Measurements from ENCODE around the gene RTN4R. TPM values are rescaled to one million over a fixed set of nuclear protein-coding genes. Genes with fewer than 3 reads are reported as not detected.
A peak's percentile ranks its signal among the peaks of the same experiment; 100 is the strongest.

The RTN4R gene
- total and polyA plus RNA-seq, 2 of the 4 experiments (the other 2 are of a cell fraction): 0.18 to 0.94 TPM

DNA sequence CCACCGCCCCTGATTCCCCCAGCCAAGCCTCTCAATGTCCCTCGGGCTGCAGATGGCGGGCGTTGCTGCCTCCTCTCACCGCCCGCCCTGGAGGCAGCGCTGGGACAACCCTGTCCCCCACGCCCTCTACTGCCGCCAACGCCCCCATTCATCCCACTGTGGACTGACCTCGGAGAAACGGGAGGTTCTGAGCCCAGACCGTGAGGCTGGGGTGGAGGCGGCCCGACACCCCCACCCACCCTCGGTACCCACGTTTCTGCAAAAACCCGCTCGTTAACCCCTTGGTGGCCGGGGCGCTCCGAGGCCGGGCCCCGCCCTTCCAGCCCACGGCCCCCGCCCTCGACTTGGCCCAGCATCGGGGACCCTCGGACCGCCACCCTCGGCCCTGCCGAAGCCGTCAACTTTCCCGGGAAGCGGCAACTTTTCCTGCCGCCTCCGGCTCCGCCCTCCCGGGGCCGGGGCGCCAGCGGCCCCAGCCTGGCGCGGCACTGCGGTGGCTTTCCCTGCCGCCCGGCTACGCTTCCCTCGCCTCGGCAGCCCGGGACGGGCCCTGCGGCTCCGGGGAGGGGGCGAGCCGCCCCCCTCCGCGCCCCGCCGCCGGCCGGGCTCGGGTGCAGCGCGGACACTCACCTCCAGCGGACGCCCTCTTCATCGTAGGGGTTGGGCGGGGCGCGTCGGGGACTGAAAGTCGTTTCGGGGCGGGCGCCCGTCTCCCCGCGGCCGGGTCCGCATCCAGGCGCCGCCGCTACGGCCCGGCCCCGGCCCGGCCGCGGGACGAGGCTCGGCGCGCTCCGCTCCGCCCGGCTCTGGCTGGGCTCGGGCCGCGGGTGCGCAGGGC lies 458 bp downstream of the RTN4R start:
- CTCF ChIA-PET: no interaction called here
- in situ Hi-C loops (cut with MboI; ENCODE audit: low sequenced_read_pairs) (no loop called here), dilution Hi-C loops (cut with HindIII; ENCODE audit: low sequenced_read_pairs, unreplicated experiment) (no loop called here), intact Hi-C loops (cut with micrococcal nuclease) (loop anchor here (2.0 to 5.0 kb wide), 2 partner anchors 90 to 111 kb away; no protein-coding TSS in a partner anchor)
- Histone ChIP-seq H3K23ac (ENCODE audit: low read depth, low read length) (no peak overlapping the region), H3K4me2 (ENCODE audit: low read depth, low read length) (peak overlapping the region; percentile 39), H3K56ac (ENCODE audit: extremely low read depth, insufficient read depth, low read length) (no peak overlapping the region), H4K5ac (ENCODE audit: low read depth, low read length) (no peak overlapping the region), H2AK9ac (replicated peaks; ENCODE audit: low read depth, low read length, poor library complexity) (no peak overlapping the region), H3K9me3 (ENCODE audit: control insufficient read depth, insufficient read depth, low read length) (no peaks in the 10 kb centered on the region), H3K9me1 (ENCODE audit: insufficient read depth, low read length) (no peaks in the 10 kb centered on the region), H3K4me3 (ENCODE audit: insufficient read depth, low read depth, low read length) (peak overlapping the region; percentile 20), H3K18ac (ENCODE audit: low read depth, low read length) (no peak overlapping the region), H3K79me1 (ENCODE audit: low read depth in 1 of 2, low read length in 2 of 2) (no peaks in the 10 kb centered on the region), H2AK5ac (ENCODE audit: low read depth, low read length) (no peak overlapping the region), H3K36me3 (ENCODE audit: control insufficient read depth, insufficient read depth, low read length) (no peaks in the 10 kb centered on the region), H2BK5ac (ENCODE audit: low read depth, low read length, poor library complexity, severe bottlenecking) (no peak overlapping the region), H3K27ac (ENCODE audit: insufficient read depth, low read length) (no peak overlapping the region), H2BK120ac (ENCODE audit: low read depth, low read length) (no peak overlapping the region), H3K9ac (ENCODE audit: low read depth, low read length) (no peak overlapping the region), H3K14ac (replicated peaks; ENCODE audit: low read depth, low read length) (no peak overlapping the region), H3K27me3 (ENCODE audit: control insufficient read depth, insufficient read depth, low read length) (peaks cover 27% of the 10 kb centered on the region), H3K4me1 (ENCODE audit: control insufficient read depth, insufficient read depth, low read length) (no peaks in the 10 kb centered on the region), H2BK15ac (ENCODE audit: low read depth, low read length) (no peak overlapping the region), H4K8ac (ENCODE audit: low read depth in 2 of 2, low read length in 2 of 2) (no peak overlapping the region), H4K91ac (ENCODE audit: insufficient read depth, low read depth, low read length) (no peak overlapping the region), H2BK20ac (ENCODE audit: low read depth, low read length) (no peak overlapping the region), H3K4ac (ENCODE audit: low read depth, low read length) (no peak overlapping the region), H2AFZ (replicated peaks; ENCODE audit: low read length, poor library complexity) (peak overlapping the region; percentile 72), H4K20me1 (ENCODE audit: insufficient read depth, low read length) (no peaks in the 10 kb centered on the region; the same call in none of the 2 replicates)
- POLR2A ChIA-PET (ENCODE audit: unreplicated experiment): no interaction called here
- WGBS, 2 experiments (ENCODE audit: extremely low coverage in 2 of 2, insufficient read length in 1 of 2): 2% methylated on average over 31 of the region's 101 CpGs; no CpG with 5 or more reads in 1 of the 2 experiments
- no peak for ATAC-seq (ENCODE audit: low read depth)
- no TSS peak for BruUV-seq (replicated peaks)
- no peak for DNase-seq
- TF ChIP-seq, protein P1, sequence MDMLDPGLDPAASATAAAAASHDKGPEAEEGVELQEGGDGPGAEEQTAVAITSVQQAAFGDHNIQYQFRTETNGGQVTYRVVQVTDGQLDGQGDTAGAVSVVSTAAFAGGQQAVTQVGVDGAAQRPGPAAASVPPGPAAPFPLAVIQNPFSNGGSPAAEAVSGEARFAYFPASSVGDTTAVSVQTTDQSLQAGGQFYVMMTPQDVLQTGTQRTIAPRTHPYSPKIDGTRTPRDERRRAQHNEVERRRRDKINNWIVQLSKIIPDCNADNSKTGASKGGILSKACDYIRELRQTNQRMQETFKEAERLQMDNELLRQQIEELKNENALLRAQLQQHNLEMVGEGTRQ (IDR thresholded peaks at IDR 0.05; ENCODE audit: low read depth, low read length): no peak
- TF ChIP-seq BHLHE40 (IDR thresholded peaks at IDR 0.05; ENCODE audit: low read depth, low read length) (no peak), CEBPB (IDR thresholded peaks at IDR 0.05; ENCODE audit: low read depth, low read length) (no peak), RCOR1 (IDR thresholded peaks at IDR 0.05; ENCODE audit: insufficient replicate concordance, low read length) (no peak), NFE2L2 (IDR thresholded peaks at IDR 0.05; ENCODE audit: low read depth, low read length) (no peak), FOS (IDR thresholded peaks at IDR 0.05; ENCODE audit: low read depth, low read length) (no peak), MXI1 (IDR thresholded peaks at IDR 0.05; ENCODE audit: borderline replicate concordance, low read depth, low read length) (no peak), RAD21 (IDR thresholded peaks at IDR 0.05; ENCODE audit: low read length) (no peak), RFX5 (IDR thresholded peaks at IDR 0.05; ENCODE audit: low read depth, low read length) (no peak), POLR2A (IDR thresholded peaks at IDR 0.05; ENCODE audit: low read depth, low read length) (no peak), MAFK (IDR thresholded peaks at IDR 0.05; ENCODE audit: low read depth, low read length) (no peak), MAZ (IDR thresholded peaks at IDR 0.05; ENCODE audit: borderline replicate concordance, low read depth, low read length) (no peak), SMC3 (IDR thresholded peaks at IDR 0.05; ENCODE audit: low read depth, low read length) (no peak), CHD1 (IDR thresholded peaks at IDR 0.05; ENCODE audit: low read depth, low read length) (no peak)
- TF ChIP-seq, protein P2, sequence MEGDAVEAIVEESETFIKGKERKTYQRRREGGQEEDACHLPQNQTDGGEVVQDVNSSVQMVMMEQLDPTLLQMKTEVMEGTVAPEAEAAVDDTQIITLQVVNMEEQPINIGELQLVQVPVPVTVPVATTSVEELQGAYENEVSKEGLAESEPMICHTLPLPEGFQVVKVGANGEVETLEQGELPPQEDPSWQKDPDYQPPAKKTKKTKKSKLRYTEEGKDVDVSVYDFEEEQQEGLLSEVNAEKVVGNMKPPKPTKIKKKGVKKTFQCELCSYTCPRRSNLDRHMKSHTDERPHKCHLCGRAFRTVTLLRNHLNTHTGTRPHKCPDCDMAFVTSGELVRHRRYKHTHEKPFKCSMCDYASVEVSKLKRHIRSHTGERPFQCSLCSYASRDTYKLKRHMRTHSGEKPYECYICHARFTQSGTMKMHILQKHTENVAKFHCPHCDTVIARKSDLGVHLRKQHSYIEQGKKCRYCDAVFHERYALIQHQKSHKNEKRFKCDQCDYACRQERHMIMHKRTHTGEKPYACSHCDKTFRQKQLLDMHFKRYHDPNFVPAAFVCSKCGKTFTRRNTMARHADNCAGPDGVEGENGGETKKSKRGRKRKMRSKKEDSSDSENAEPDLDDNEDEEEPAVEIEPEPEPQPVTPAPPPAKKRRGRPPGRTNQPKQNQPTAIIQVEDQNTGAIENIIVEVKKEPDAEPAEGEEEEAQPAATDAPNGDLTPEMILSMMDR (conservative IDR thresholded peaks at IDR 0.05; ENCODE audit: low read depth, low read length): no peak

Data from IMR-90 (cell line).